Hepatocyte (in vitro differentiated cells): Measurements from ENCODE around the gene SIPA1L2. TPM values are rescaled to one million over a fixed set of nuclear protein-coding genes. Genes with fewer than 3 reads are reported as not detected.

Experiments used
- DNase-seq: peaks from one replicate; pipeline ENCODE4 v3.0.0-alpha.2; 2016; ENCODE audit warnings: low spot score
- H2AFZ ChIP-seq: fragments of 200-600 bp; sonication (generic); 2 replicates; pipeline ENCODE4 v1.6.0; 2016; ENCODE audit warnings: antibody characterized with exemption, mild to moderate bottlenecking
- H3K27ac ChIP-seq: fragments of 200-600 bp; sonication (generic); 2 replicates; pipeline ENCODE4 v1.5.1; 2016; ENCODE audit warnings: mild to moderate bottlenecking
- H3K27me3 ChIP-seq: fragments of 200-600 bp; sonication (generic); 2 replicates; pipeline ENCODE4 v1.6.1; 2016
- H3K36me3 ChIP-seq: fragments of 200-600 bp; sonication (generic); replicated peaks from 2 replicates; pipeline ENCODE4 v1.5.1; 2016; ENCODE audit warnings: low read depth; ENCODE audit not compliant: insufficient read depth
- H3K4me1 ChIP-seq: fragments of 200-600 bp; sonication (generic); 2 replicates; pipeline ENCODE4 v1.5.1; 2016; ENCODE audit warnings: mild to moderate bottlenecking, moderate library complexity; ENCODE audit not compliant: insufficient read depth
- H3K4me2 ChIP-seq: fragments of 200-600 bp; sonication (generic); 2 replicates; pipeline ENCODE4 v1.6.0; 2016
- H3K4me3 ChIP-seq: fragments of 200-600 bp; sonication (generic); 2 replicates; pipeline ENCODE4 v1.5.1; 2016; ENCODE audit warnings: mild to moderate bottlenecking
- H3K79me2 ChIP-seq: fragments of 200-600 bp; sonication (generic); 2 replicates; pipeline ENCODE4 v1.6.0; 2017; ENCODE audit warnings: mild to moderate bottlenecking
- H3K9me2 ChIP-seq: fragments of 200-600 bp; sonication (generic); replicated peaks from 2 replicates; pipeline ENCODE4 v1.6.0; 2017; ENCODE audit warnings: mild to moderate bottlenecking; ENCODE audit not compliant: insufficient read depth
- H3K9me3 ChIP-seq: fragments of 200-600 bp; sonication (generic); 2 replicates; pipeline ENCODE4 v1.5.1; 2016; ENCODE audit warnings: low read depth, mild to moderate bottlenecking
- H4K20me1 ChIP-seq: fragments of 200-600 bp; sonication (generic); 2 replicates; pipeline ENCODE4 v1.6.0; 2016; ENCODE audit warnings: mild to moderate bottlenecking; ENCODE audit not compliant: insufficient read depth, poor library complexity, severe bottlenecking
- EZH2 ChIP-seq: fragments of 200-600 bp; sonication (generic); IDR thresholded peaks from 2 replicates; pipeline ENCODE4 v1.6.1; 2016; ENCODE audit warnings: antibody characterized with exemption, mild to moderate bottlenecking, borderline replicate concordance
- EZH2phosphoT487 ChIP-seq: fragments of 200-600 bp; sonication (generic); IDR thresholded peaks from one replicate; pipeline ENCODE4 v1.6.1; 2018; ENCODE audit warnings: antibody characterized with exemption, mild to moderate bottlenecking, low read depth, moderate library complexity; ENCODE audit not compliant: unreplicated experiment, severe bottlenecking
- WGBS: methylation state at CpG from one replicate; pipeline ENCODE4 v1.1.6; 2016; ENCODE audit warnings: low lambda C conversion rate; ENCODE audit errors: missing lambda C conversion rate; 5-methylcytosine and 5-hydroxymethylcytosine counted together
- polyA plus RNA-seq: library from polyadenylated mRNA; unstranded; fragments of >200 nt; fragmentation: Nextera tagmentation; extraction: Ambion mirVana; gene quantifications from 2 replicates; pipeline ENCODE4 v1.2.1, GENCODE V29; 2016
- total RNA-seq: library from RNA; depleted of rRNA; stranded (reverse); fragments of >200 nt; gene quantifications from 2 replicates; pipeline ENCODE4 v1.2.3, GENCODE V29; 2014
- TF ChIP-seq, protein P1 (sequence below): fragments of 200-600 bp; sonication (generic); IDR thresholded peaks from 2 replicates; pipeline ENCODE4 v1.5.1; 2016; ENCODE audit warnings: antibody characterized with exemption, mild to moderate bottlenecking; ENCODE audit not compliant: poor library complexity

SIPA1L2 gene
- total and polyA plus RNA-seq, 2 experiments from 2014 or later = 21.6 to 50.1 TPM

DNA sequence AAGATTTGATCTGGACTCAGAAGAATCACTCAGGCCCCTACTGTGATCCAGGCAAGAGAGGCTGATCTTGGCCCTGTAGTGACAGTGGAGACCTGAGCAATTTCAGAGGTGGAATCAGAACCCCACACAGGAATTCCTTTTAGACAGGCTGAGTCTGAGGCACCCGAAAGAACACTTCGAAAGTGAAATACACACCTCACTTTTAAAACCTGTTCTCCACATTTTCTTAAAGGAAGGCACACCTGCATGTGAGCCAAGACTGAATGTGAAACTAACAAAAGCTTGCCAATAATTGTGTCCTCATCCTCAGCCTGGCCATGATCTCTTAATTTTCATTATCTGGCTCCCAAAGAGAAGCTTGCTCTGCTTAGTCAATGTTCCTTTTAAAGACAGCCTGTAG lies 32.2 kb downstream of the SIPA1L2 start:
- Histone ChIP-seq H3K27ac (no peak overlapping the region), H3K79me2 (peaks cover 96% of the 10 kb centered on the region), H3K27me3 (no peaks in the 10 kb centered on the region), H4K20me1 (peaks cover 14% of the 10 kb centered on the region), H3K4me2 (no peak overlapping the region), H3K9me3 (no peaks in the 10 kb centered on the region), H3K9me2 (no peaks in the 10 kb centered on the region), H2AFZ (no peak overlapping the region), H3K4me3 (no peak overlapping the region), H3K4me1 (peaks cover 15% of the 10 kb centered on the region), H3K36me3 (no peaks in the 10 kb centered on the region)
- TF ChIP-seq EZH2phosphoT487 = no peak
- no peak for TF ChIP-seq EZH2
- TF ChIP-seq, protein P1, sequence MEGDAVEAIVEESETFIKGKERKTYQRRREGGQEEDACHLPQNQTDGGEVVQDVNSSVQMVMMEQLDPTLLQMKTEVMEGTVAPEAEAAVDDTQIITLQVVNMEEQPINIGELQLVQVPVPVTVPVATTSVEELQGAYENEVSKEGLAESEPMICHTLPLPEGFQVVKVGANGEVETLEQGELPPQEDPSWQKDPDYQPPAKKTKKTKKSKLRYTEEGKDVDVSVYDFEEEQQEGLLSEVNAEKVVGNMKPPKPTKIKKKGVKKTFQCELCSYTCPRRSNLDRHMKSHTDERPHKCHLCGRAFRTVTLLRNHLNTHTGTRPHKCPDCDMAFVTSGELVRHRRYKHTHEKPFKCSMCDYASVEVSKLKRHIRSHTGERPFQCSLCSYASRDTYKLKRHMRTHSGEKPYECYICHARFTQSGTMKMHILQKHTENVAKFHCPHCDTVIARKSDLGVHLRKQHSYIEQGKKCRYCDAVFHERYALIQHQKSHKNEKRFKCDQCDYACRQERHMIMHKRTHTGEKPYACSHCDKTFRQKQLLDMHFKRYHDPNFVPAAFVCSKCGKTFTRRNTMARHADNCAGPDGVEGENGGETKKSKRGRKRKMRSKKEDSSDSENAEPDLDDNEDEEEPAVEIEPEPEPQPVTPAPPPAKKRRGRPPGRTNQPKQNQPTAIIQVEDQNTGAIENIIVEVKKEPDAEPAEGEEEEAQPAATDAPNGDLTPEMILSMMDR = no peak
- WGBS = 93% methylated on average over 2 of the region's 2 CpGs
- no peak for DNase-seq

DNA sequence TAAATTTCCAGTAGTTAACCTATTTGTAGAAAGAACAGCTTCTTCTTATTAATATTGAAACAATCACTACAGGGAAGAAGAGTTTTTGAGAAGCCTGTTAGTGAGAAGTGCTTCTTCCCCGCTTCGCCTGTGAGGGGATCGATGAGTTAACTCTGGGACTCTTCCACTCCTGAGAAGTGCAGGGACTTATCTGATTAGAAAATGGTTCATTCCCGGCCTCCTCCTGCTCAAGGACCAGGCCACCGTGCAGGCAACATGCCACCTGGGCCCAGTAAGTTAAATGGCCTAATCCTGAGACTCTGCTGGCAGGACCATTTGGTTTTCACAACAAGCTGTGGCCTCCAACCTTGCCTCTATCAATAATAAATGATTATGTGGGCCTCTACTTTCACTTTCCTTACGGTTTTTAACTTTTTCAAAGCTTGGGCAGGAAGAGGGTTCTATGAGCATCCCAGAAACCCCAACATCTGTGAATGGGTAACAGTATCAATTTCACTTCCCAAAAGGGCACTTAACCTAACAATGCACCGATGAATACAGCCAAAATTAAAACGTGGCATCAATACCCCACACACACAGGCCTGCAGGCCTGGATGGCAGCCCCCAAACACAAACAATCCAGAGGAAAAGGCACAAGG lies 33.1 kb downstream of the SIPA1L2 start:
- Histone ChIP-seq H3K4me1 (peaks cover 15% of the 10 kb centered on the region), H3K27me3 (no peaks in the 10 kb centered on the region), H3K9me2 (no peaks in the 10 kb centered on the region), H3K4me3 (no peak overlapping the region), H3K4me2 (no peak overlapping the region), H3K9me3 (no peaks in the 10 kb centered on the region), H3K36me3 (no peaks in the 10 kb centered on the region), H2AFZ (no peak overlapping the region), H4K20me1 (peaks cover 14% of the 10 kb centered on the region), H3K79me2 (peaks cover 96% of the 10 kb centered on the region), H3K27ac (no peak overlapping the region)
- TF ChIP-seq, protein P1 = no peak
- TF ChIP-seq EZH2phosphoT487 (no peak), EZH2 (no peak)
- 71% methylated on average over 8 of the region's 8 CpGs for WGBS
- DNase-seq = no peak

DNA sequence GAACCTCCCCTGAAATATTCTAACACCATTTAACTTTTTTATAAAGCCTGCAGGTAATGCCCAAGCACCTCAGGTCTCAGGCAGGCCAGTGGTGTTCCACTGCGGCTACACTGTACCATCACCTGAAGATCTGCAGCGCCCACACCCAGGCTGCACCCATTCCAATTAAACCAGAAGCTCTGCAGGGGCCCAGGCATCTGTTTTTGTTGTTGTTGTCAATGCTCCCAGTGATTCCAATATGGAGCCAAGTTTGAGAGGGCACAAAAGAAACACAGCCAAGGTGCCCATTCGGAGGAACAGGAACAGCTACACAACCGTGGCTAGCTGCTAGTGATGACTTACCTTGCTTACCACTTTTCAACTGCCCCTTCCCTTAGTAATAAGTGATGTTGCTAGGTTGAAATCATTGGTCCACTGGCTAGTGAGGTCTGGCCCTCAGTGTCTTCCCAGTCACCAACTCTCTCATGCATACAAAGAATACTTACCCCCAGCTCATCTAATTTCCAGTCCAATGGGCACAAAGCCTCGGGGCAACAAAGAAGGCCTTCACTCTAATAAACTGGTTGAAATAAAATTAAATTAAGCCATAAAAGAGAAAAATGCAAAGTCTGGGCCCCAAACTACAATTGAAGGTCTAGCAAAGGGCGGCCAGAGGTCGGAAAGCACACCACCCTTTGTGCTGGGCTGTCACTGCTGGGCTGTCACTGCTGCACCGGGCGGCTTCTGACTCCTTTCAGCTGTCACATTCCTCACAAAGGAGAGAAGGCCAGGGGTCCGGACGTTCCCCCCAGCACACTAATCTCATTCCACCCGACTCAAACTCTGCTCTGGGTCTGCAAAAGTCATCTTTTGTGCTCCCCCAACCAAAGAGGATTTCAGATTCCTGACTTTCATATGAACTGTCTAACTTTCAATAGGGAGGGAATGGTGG lies 34.9 kb downstream of the SIPA1L2 start:
- no peak for DNase-seq
- no peak overlapping the region for H3K4me2 ChIP-seq
- H3K9me3 ChIP-seq = no peaks in the 10 kb centered on the region
- no peak overlapping the region for H3K4me3 ChIP-seq
- H3K4me1 ChIP-seq = peaks cover 10% of the 10 kb centered on the region
- no peak overlapping the region for H2AFZ ChIP-seq
- H3K79me2 ChIP-seq = peaks cover 97% of the 10 kb centered on the region
- TF ChIP-seq, protein P1 = no peak
- TF ChIP-seq EZH2 = no peak
- H3K9me2 ChIP-seq = no peaks in the 10 kb centered on the region
- H3K27ac ChIP-seq = no peak overlapping the region
- no peaks in the 10 kb centered on the region for H3K36me3 ChIP-seq
- 73% methylated on average over 12 of the region's 12 CpGs for WGBS
- H3K27me3 ChIP-seq = no peaks in the 10 kb centered on the region
- peaks cover 13% of the 10 kb centered on the region for H4K20me1 ChIP-seq
